NCI-H1436 treated with DMSO at 0.1 percent for 48 hours (cell line): Measurements from ENCODE around the gene SPINK6.

ENCODE experiments used
- DNase-seq: peaks from one replicate; lab custom pipeline; 2025; lab: John Stamatoyannopoulos, UW

Gene SPINK6, protein sequence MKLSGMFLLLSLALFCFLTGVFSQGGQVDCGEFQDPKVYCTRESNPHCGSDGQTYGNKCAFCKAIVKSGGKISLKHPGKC

DNA sequence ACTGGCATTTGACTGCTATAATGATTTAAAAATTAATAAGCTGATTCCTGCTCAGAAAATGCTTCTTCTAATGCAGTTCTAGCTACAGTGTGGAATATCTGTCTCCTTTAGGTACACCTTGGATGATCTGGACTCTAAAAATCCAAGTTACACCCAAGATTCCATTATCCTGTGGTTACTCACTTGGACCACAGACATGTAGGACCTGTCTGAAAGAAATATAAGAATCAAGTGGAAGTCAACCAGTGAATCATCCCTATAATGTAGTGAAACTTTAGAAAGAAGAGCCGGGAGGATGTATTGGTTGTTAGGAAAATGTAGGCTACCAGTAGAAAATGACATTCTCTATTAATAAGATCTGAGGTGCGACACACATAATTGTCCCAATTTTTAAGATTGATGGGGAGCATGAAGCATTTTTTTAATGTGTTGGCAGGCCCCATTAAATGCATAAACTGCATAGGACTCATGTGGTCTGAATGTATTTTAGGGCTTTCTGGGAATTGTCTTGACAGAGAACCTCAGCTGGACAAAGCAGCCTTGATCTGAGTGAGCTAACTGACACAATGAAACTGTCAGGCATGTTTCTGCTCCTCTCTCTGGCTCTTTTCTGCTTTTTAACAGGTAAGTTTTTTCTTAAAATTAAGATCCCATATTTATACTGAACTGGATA, at the start of gene SPINK6:
Gene SPINK6, plus strand, starts transcription at position 512 of the 673 bp plus-strand sequence. Its CDS starts 55 bp downstream, at position 567.
- no peak for DNase-seq

DNA sequence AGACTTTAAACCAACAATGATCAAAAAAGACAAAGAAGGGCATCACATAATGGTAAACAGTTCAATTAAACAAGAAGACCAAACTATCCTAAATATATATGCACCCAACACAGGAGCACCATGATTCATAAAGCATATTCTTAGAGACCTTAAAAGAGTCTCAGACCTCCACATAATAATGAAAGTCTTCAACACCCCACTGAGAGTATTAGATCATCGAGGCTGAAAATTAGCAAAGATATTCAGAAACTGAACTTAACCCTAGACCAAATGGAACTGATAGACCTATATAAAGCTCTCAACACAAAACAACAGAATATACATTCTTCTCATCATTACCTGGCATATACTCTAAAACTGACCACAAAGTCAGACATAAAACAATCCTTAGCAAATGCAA, 46.2 kb upstream of the SPINK6 start:
- DNase-seq = no peak

DNA sequence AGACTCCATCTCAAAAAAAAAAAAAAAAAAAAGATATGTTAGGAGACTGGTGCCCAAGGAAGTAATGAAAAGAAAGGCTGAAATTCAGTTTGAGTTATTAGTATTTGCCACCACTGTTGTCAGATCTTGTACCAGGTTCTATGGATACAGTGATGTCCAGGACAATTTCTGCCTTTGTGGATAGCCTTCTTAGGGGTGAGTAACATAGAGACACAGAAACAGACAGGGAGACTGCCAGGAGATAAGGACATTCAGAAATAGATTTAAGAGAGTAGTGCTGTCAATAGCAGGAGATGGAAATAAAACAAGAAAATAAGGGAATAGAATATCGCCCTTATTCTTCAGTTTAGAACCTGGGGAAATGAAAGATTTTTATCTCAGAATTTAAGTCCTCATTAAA, 40.8 kb upstream of the SPINK6 start:
- DNase-seq = no peak

DNA sequence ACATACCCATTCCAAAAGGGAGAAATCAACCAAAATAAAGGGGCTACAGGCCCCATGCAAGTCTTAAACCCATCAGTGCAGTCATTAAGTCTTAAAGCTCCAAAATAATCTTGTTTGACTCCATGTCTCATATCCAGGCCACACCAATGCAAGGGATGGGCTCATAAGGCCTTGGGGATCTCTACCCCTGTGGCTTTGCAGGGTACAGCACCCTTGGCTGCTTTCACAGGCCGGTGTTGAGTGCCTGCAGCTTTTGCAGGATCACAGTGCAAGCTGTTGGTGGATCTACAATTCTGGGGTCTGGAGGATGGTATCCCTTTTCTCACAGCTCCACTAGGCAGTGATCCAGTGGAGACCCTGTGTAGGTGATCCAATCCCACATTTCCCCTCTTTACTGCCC, 39.5 kb upstream of the SPINK6 start:
- no peak for DNase-seq

DNA sequence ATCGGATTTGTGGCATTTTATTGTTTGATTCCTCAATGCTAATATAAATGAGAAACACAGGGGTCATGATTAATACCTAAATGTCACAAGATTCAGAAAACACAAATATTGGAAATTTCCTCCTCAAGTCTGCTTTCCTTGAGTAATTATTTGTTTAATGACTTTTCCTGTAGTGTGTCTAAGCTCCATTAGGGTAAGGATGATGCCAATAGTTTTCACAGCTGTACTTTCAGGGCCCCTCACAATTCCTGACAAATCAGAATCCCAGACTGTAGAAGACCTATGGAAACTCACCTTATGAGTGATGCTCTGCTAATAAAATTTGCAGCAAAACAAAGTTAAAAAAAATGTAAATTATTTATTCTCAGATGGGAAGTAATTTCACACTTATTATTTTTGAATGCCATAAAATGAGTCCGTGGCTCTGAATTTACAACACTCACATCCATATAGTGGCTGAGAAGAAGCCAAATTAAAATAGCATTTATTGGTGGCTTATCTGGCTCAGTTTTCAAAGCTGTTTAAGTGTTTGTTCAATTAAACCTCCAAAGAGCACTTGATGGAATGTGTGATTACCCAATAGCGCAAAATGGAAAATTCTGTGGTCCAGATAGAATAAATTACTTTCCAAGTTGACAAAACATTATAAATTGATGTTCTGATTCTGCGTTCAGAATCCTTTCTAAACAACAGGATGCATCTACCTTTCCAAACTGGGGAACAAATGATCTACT, 36.1 kb upstream of the SPINK6 start:
- no peak for DNase-seq

DNA sequence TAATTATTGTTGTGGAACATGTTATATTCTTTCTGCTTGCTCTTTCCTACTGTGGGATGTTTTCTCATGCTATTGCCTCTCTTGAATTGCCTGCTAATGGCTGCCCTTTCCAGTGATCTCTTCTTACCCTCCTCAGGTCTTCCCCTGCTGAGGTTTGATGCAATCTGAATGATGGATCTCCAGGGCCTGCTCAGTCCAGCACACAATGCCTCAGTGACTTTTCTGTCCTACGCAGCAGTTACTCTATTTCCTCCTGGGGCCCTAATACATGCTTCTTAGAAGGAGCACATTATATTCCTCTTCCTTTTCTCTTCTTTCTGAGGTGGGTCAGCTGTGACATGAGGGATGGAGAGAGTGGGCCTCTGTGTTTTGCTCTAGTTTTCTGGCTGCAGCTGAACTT, 34.6 kb upstream of the SPINK6 start, which contains the start of gene SPINK14:
Gene SPINK14, plus strand, starts transcription at position 301 of the 400 bp plus-strand sequence. CDS start 1,187 bp downstream, outside the sequence.
- DNase-seq = no peak

DNA sequence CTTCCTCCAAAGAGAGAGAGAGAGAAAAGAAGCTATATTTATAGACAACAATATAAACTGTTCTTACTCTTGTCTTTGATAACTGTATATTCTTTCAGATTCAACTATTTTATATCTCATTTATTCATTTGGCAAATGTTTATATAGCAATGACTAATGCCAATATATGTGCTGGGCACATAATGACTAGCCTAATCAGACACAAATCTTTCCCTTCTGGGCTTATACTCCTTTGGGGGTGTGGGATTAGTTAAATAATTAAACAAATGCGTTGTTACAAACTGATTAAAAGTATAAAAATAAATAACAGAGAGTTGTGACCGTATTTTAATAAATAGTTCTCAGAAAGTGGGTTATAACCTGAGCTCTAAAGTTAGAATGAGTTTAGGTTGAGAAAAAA, 30.5 kb upstream of the SPINK6 start:
- no peak for DNase-seq

DNA sequence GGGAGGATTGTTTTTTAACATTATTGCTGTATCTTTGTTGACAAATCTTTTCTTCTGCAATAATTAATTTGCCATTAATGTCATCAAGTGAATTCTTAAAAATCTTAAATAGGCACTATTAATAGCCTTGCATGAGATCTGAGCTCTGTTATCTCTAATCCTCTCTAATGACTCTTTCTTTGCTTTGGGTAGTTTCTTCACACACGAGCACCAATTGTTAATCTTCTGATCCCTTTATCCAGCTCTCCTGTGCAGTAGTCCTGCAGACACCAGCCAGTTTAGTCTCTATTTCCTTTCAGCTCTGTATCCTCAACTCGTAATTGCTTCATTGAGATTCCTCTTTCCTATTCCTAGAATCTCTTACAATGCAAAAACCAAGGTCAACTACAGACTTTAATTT, 26.4 kb upstream of the SPINK6 start:
- DNase-seq = no peak

DNA sequence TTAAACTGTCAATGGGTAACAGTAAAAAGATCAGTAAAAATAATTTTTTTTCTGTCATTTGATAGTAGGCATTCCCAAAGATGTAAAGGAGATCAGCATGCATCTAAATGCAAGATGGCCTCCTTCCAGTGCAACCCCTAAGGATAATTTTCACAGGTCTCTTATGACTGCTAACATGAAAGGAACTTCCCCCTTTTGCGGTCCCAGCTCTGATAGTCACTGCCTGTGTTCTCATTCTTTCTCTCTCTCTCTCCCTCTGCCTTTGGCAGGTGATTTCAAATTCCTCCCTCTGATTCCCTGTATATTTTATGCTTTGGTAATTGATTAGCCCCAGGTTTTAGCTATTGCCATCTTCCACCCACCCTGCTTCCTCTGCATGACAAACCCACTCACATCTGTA, 25.6 kb upstream of the SPINK6 start:
- no peak for DNase-seq

DNA sequence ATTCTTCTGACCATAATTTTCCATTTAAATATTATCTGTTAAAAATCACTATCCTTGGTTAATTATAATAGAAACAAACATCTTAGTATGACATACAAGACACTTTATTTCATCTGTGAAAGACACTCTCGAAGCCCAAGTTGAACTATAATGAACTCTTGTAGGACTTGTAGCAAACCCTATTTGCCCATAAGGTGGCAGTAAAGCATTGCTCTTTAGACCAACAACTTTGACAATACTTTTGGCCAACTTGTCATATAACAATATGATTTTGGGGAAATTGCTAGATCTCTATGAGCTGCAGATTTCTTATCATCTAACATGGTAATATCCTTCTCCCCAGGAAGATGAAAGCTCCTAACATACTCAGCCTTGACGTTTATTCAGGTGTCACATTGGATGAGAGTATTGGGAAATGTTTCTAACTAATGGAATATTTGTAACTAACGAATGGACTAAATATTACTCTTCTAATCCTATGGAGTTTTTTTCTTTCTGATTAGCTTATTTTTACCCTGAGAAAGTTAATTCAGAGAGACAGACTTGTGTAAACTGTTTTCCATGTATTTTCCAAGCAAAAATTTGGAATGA, 23.5 kb upstream of the SPINK6 start:
- DNase-seq = peak; percentile 15

DNA sequence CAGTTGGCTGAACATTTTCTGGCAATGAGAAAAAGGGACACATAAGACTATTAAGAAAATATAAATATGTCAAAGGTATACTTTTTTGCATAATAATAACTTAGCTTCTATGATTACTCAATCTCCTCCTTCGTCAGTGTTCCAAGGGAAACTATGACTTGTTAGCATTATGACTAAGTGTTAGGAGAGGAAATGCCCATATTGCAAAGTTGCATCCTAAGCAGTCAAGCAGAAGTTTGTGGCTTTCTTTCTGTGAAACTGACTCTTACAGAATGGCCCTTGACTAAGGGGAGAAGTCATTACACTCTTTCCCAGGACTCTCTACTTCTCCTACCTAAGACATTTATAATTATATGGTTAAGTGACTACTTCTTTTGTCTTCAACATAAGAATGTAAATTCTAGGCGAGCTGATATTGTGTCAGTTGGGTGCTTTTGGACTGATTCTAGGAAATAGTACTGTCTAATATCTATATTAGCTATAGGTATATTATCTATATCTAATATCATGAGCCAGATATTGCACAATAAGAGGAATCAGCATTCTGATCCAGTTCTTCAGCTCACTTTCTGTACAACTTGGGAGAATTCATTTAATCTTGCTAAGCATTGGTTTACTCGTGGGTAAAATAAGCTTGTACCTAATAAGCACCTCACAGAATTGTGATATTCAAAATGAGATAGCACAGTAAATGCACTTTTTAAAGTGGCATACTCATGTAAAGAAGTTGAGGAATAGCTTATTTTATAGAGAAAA, 16.4 kb upstream of the SPINK6 start:
- DNase-seq = no peak

DNA sequence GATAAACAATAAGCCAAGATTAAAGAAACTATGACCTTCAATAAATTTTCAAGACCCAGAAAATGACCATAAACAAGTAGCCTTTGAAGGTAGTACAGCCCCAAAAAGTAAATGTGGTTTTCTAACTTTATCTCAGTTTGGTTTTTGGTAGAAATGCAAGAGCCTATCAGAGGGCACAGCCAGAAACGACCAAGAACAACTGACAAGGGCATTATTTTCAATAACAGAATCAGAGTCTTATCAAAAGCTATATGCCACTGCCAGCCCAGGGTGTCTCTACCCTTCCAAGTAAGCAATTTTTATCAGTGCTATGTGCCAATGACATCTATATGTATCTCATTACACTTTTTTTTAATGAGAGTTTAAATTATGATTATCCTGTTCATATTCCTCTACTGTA, 11.8 kb upstream of the SPINK6 start:
- no peak for DNase-seq

DNA sequence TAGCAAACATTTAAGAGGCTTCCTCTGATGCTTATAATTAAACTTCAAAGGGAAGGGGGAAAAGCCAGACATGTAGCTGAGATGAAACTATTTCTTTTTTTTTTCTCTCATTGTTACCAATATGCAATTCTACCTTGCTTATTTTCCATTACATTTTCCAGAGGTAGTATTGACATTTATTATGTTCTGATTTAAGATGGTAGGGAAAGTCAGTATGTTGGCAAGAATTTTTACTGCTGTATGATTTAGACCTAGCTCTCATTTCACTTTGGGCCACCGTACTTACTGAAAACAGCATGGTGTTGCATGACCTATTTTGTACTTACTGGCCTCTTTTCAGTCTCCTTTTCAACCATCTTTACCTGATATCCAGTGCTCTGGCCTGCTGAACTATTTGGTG, 9.6 kb upstream of the SPINK6 start:
- DNase-seq = no peak

DNA sequence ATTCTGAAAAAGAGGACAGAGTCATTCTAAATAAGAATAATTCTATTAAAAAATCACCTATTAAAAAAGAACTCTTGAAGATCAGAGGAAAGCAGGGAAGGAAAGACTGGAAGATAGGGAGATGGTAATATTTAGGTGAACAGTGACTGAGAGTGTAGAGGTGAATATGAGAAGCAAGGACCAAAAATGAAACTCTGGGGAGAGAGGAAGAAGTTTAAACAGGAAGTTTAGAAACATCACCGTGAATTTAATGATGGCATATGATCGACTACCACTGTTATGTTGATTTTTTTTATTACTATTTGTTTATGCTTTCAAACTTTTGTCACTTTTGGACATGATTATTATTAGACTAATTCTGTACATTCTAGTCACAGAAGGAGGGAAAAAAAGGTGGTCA, 1.7 kb upstream of the SPINK6 start:
- no peak for DNase-seq

DNA sequence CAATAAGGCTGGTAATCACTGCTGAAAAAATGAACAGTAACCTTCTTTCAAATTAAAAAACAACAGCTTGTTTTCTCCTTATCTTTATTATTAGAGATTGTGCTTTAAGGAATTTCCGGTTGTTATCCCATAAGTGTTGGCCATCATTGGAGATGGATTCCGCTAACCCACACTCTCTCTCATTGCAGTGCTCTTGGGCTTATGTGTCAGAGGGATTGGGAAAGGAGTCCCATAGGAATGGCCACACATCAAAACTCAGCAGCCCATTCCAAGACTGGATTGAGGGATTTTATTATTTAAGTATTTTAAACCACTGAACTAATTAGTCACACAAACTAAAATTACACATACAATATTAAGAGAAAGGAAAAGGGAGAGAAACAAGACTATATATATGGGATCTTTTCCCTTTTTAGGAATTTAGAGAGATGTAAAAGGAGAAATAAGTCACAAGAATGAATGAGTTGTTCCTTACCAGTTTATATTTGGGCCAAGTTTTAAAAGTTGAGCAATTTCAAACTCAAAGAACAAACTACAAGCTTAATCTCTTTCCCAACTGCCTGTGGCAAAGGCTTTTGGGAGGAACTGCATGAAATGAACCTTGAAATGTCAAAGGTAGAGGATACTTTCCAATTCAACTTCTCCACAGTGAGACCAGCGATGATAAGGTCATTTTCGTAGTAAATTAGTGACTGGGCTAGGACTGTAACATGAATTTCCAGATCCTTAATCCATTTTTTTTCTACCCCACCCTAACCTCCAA, 2.4 kb downstream of the SPINK6 start:
- DNase-seq = no peak

DNA sequence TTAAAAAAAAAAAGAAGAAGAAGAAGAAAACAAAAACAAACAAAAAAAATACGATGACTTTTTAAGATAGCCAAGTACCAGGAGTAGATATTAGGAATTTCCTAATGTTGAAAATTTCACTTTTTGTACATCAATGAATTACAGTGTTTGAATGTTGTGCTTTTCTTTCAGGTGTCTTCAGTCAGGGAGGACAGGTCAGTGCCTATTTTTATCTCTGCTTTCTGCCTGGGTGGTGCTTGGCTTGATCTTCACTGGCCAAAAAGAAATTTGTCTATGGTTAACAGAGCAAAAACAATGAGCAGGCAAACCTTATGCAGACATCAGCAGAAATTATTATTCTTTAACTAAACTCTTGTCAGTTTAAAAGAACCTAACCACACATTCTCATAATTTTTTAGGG, 3.0 kb downstream of the SPINK6 start:
- no peak for DNase-seq

DNA sequence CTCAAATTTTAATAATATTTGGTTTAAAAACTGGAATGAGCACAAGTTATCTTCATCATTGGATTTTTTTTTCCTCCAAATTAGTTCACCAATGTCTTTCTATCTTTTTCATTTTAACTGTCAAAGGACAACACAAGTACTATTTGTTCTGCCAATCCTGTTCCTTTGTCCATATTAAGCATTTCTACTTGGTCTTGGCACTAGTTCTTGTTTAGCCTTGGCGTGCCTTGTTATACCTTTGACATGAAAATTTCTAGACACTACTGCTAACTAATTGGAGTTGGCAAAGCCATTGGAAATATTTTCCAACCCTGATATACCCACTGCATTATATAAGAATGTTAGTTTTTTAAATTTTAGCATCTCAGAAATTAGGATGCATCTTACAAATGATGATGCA, 3.8 kb downstream of the SPINK6 start:
- no peak for DNase-seq

DNA sequence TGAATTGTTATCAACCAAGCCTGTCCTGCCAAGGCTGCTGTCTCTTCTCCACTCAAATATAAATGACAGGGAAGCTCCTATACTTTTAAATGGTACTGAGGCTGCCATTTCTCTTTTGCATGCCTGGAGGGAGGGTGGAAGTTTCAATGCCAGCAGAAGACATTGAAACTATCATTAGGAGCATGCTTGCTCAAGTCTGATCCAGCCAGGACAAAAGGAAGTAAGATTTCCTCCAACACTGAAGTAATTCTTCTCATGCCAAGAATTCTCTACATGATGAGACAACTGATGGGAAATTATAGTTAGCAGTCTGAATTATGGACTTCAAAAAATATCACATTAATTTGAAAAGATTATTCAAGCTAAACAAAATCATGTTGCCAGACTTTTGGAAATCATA, 5.4 kb downstream of the SPINK6 start:
- no peak for DNase-seq

DNA sequence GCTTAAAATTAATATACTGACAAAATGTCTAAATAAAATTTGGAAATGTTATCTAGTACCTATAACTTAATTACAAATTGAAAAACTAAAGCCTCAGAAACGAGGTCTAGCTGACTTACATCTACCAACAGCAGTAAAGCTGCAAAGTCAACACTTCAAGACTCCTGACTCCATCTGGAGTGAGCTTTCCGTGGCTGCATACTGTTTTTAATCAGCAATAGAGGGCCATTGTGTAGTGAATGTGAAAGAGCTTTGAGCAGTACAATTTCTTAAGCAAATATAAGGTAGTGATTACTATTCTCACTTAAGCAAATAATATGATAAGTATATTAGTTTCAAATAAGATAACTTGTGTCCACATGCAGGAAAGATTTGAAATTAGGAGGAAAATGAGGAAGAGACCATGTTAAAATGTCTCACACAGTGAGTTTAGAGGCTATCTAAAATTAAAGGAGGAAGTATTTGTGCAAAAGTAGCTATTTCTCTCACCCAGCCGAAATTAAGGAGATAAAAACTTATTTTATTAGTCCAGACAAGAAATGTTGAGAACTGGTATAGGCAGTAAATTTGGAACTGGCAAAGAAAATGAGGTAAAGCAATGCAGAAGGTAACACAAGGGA, 6.4 kb downstream of the SPINK6 start:
- DNase-seq = peak; percentile 20

DNA sequence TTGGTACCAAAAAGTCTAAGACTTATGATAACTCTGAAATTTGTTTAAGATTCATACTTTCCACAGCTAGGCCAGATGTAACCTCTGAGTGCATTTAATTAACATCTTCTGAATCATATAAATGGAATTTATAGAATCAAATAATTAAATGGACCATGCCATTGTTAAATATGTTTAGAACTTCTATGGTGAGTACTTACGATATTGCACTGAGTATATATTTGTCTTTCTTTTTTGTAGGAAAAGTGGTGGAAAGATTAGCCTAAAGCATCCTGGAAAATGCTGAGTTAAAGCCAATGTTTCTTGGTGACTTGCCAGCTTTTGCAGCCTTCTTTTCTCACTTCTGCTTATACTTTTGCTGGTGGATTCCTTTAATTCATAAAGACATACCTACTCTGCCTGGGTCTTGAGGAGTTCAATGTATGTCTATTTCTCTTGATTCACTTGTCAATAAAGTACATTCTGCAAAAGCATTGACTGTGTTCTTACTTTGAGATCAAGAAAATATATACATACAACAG, 11.9 kb downstream of the SPINK6 start:
- DNase-seq = no peak

DNA sequence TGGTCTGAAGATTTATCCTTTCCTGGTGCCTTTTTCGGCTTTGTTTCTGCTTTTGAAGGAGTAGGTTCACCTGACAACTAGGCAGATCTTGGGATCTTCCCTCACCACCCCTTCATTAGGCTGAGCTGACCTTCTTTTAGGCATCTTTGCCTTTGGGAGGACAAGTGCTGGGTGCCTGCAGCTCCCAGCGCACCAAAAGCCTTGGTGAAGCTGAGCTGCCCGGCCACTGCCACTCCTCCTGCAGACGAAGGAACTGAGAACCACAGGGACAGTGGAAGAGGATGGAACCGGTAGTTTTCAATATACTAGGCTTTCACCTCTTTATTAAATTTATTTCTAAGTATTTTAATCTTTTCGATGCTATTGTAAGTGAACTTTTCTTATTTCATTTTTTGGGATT, 18.7 kb downstream of the SPINK6 start:
- no peak for DNase-seq
